Type B pancreatic cell (in vitro differentiated cells): ENCODE data around the gene GPRIN1. TPM values are rescaled to one million over a fixed set of nuclear protein-coding genes. Genes with fewer than 3 reads are reported as not detected.
A peak's percentile ranks its signal among the peaks of the same experiment; 100 is the strongest.

ENCODE experiments used
- DNase-seq: peaks from one replicate; pipeline ENCODE4 v3.0.0; 2021; ENCODE audit warnings: mixed read lengths; ENCODE audit not compliant: unreplicated experiment; ENCODE audit errors: extremely low spot score
- H3K27ac Mint-ChIP-seq: 2 replicates; pipeline ENCODE4 v1.8.0; 2021; ENCODE audit warnings: mild to moderate bottlenecking, mixed read lengths
- H3K27me3 Mint-ChIP-seq: 2 replicates; pipeline ENCODE4 v1.8.0; 2021; ENCODE audit warnings: mixed read lengths
- H3K36me3 Mint-ChIP-seq: 2 replicates; pipeline ENCODE4 v1.8.0; 2021; ENCODE audit warnings: mixed read lengths
- H3K4me1 Mint-ChIP-seq: one replicate; pipeline ENCODE4 v1.8.0; 2021; ENCODE audit warnings: mixed read lengths; ENCODE audit not compliant: unreplicated experiment
- H3K4me3 Mint-ChIP-seq: 2 replicates; pipeline ENCODE4 v1.8.0; 2021; ENCODE audit warnings: mild to moderate bottlenecking, mixed read lengths
- H3K9me3 Mint-ChIP-seq: 2 replicates; pipeline ENCODE4 v1.8.0; 2021; ENCODE audit warnings: mixed read lengths
- CTCF ChIP-seq: fragments of 200-600 bp; sonication (generic); conservative IDR thresholded peaks from 2 replicates; pipeline ENCODE4 v1.5.0; 2021; ENCODE audit warnings: antibody characterized with exemption, mild to moderate bottlenecking
- total RNA-seq: library from RNA; stranded (reverse); gene quantifications from 2 replicates; pipeline ENCODE4 v1.2.1, GENCODE V29; 2021; ENCODE audit warnings: low replicate concordance

GPRIN1 gene
- total RNA-seq, 1 donor from 2014 or later = 6.0 TPM

DNA sequence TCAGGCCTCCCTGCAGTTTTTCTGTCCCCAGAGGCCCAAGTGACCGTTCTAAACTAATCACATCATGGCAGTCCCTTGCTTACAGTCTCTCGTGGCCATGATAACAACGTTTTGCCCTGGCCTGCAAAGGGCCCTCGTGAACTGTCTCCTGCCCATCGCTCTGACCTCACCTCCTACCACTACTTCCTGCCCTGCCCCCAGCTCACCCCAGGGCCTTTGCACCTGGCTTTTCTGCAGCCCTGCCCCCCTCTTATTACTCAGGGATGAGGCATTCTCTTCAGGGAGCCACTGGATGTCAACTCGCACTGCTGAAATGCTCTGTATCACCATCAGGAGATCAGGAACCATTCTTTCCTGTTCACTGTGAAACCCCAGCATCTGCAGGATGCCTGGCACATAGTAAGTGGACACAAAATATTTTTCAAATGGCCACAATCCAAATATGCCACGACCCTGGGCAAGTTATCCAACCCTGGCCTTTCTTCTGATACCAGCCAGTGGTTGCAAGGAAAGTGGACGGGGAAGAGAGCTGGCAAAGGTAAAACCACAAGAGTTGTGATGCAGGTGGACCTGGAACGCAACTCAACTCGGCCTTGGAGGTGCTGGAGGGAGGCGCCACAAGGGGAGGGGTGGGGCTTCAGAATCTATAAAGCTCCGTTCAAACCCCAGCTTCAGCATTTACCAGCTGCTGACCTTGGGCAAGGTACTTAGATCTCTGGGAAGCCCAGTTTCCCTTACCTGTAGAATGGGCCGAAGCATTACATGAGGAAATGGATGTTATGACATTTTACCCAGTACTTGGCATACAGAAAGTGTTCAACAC lies 18.7 kb upstream of the GPRIN1 start:
- peaks cover 7% of the 10 kb centered on the region for H3K4me1 Mint-ChIP-seq
- peak overlapping the region; percentile 34 for H3K4me3 Mint-ChIP-seq
- no peak for DNase-seq
- no peak overlapping the region for H3K27ac Mint-ChIP-seq
- no peaks in the 10 kb centered on the region for H3K9me3 Mint-ChIP-seq
- peaks cover 3% of the 10 kb centered on the region for H3K36me3 Mint-ChIP-seq
- no peak for TF ChIP-seq CTCF
- peaks cover 94% of the 10 kb centered on the region for H3K27me3 Mint-ChIP-seq

GRCh38 chr5:176627582-176627981 lies 17.6 kb upstream of the GPRIN1 start:
- H3K4me1 Mint-ChIP-seq = peaks cover 7% of the 10 kb centered on the region
- no peak overlapping the region for H3K4me3 Mint-ChIP-seq
- H3K36me3 Mint-ChIP-seq = peaks cover 3% of the 10 kb centered on the region
- no peak overlapping the region for H3K27ac Mint-ChIP-seq
- peaks cover 93% of the 10 kb centered on the region for H3K27me3 Mint-ChIP-seq
- no peak for TF ChIP-seq CTCF
- H3K9me3 Mint-ChIP-seq = no peaks in the 10 kb centered on the region
- no peak for DNase-seq

GRCh38 chr5:176626876-176627236 lies 16.9 kb upstream of the GPRIN1 start:
- Mint-ChIP-seq H3K4me1 (peaks cover 7% of the 10 kb centered on the region), H3K36me3 (peaks cover 3% of the 10 kb centered on the region), H3K9me3 (no peaks in the 10 kb centered on the region), H3K27me3 (peaks cover 93% of the 10 kb centered on the region), H3K27ac (no peak overlapping the region), H3K4me3 (no peak overlapping the region)
- no peak for DNase-seq
- no peak for TF ChIP-seq CTCF

GRCh38 chr5:176625966-176626875 lies 16.3 kb upstream of the GPRIN1 start:
- Mint-ChIP-seq H3K36me3 (peaks cover 3% of the 10 kb centered on the region), H3K4me3 (no peak overlapping the region), H3K4me1 (peaks cover 7% of the 10 kb centered on the region), H3K27ac (no peak overlapping the region), H3K9me3 (no peaks in the 10 kb centered on the region), H3K27me3 (peaks cover 93% of the 10 kb centered on the region)
- DNase-seq = no peak
- TF ChIP-seq CTCF = no peak

GRCh38 chr5:176625512-176625911 lies 15.6 kb upstream of the GPRIN1 start:
- DNase-seq = no peak
- H3K27ac Mint-ChIP-seq = no peak overlapping the region
- peaks cover under 1% of the 10 kb centered on the region for H3K4me1 Mint-ChIP-seq
- no peaks in the 10 kb centered on the region for H3K36me3 Mint-ChIP-seq
- no peaks in the 10 kb centered on the region for H3K9me3 Mint-ChIP-seq
- TF ChIP-seq CTCF = no peak
- H3K27me3 Mint-ChIP-seq = peaks cover 93% of the 10 kb centered on the region
- no peak overlapping the region for H3K4me3 Mint-ChIP-seq
